Urothelium cell line (cell line): ENCODE measurements around the gene HRAS.
A peak's percentile ranks its signal among the peaks of the same experiment; 100 is the strongest.

Experiments
- DNase-seq: peaks from one replicate; pipeline ENCODE4 v3.0.0; 2011; ENCODE audit warnings: low spot score, mixed read lengths
- FAIRE-seq: peaks from 2 replicates; lab custom pipeline; 2011; peaks lifted over from hg19 to GRCh38; lab: Jason Lieb, UNC

Gene HRAS

DNA sequence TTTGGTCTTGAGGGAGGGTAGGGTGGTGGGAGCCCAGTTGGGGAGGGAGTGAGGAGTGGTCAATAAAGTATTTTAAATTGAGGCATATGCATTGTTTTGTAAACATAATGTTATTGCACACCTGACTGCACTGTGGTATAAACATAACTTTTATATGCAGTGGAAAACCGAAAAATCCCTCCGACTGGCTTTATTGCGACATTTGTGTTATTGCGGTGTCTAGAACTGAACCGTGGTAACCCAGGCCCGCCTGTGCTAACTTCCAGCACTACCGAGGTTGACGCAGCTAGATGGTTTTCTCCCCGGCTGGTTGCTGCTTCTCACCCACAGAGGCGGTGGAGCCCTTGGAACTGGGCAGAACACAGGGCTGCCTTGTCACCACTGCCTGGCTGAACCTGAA is 20.8 kb downstream of the HRAS start:
- no peak for FAIRE-seq

DNA sequence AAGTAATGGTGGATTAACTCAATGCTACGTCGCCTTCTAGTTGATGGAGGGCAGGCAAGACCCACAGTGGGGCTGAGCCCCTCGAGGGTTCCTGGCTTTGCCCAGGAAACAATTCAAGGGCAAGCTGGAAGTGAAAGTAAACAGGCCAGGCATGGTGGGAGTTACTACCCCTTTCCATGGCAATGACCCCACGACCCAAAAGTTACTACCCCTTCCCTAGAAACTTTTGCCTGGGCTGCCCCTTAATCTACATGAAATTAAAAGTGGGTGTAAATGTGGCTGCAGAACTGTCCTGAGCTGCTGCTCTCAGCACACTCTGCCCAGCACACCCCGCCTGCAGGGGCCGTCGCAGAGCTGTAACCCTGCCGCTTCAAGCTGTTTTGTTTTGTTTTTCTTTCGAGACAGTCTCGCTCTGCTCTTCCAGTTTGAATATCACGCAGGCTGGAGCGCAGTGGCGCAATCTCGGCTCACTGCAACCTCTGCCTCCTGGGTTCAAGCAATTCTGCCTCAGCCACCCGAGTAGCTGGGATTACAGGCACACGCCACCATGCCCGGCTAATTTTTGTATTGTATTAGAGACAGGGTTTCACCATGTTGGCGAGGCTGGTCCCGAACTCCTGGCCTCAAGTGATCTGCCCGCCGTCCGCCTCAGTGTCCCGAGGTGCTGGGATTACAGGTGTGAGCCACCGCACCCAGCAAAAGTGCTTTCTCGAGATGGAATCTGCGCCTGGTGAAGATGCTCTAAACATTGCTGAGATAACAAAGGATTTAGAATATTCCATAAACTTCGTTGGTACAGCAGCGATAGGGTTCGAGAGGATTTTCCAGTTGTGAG is 22.4 kb downstream of the HRAS start:
- FAIRE-seq (no peak), DNase-seq (no peak)

More for the DNA sequence above, 20.8 kb downstream of the HRAS start:
- no peak for DNase-seq

DNA sequence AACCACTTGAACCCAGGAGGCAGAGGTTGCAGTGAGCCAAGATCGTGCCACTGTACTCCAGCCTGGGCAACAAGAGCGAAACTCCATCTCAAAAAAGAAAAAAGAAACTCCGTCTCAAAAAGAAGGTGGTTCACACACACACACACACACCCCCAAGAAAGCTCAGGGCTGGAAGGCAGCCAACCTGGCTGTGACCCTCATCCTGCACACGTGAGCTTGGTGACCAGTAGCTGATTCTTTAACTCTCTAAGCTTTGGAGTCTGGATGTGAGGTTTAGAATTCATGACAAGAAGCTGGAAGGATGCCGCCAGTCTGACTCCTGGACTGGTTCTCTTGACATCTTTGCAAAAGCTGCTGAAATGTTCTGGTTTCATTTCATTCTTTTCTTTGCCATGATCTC is 26.4 kb downstream of the HRAS start:
- no peak for FAIRE-seq
- DNase-seq: no peak

DNA sequence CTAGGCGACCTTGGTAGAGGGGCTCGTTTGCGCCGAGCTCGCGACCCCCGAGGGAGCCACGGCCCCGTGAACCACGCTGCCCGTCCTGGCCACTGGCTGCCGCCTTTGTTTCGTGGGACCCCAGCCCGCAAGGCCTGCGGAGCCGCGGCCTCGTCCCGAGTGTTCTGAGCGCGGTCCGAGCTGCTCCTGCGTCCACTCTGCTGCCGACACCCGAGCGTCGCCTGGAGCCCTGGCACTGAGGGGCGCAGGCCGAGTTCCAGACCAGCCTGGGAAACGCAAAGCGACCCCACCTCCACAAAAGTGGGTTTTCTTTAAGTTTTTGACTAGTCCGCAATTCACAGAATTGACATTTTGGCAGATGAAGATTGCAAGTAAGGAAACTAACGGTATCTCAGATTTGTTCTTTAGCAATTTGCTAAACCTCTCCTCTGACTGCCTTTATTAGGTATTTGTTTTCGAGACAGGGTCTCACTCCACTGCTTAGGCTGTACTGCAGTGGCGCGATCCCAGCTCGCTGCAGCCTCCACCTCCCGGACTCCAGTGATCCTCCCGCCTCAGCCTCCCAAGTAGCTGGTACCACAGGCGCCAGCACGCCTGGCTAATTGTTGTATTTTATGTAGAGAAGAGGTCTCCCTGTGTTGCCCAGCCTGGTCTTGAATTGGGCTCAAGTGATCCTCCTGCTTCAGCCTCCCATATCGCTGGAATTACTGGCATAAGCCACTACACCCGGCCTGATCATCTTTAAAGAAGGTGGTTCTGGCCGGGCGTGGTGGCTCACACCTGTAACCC is 27.5 kb downstream of the HRAS start:
- DNase-seq (no peak), FAIRE-seq (no peak)

DNA sequence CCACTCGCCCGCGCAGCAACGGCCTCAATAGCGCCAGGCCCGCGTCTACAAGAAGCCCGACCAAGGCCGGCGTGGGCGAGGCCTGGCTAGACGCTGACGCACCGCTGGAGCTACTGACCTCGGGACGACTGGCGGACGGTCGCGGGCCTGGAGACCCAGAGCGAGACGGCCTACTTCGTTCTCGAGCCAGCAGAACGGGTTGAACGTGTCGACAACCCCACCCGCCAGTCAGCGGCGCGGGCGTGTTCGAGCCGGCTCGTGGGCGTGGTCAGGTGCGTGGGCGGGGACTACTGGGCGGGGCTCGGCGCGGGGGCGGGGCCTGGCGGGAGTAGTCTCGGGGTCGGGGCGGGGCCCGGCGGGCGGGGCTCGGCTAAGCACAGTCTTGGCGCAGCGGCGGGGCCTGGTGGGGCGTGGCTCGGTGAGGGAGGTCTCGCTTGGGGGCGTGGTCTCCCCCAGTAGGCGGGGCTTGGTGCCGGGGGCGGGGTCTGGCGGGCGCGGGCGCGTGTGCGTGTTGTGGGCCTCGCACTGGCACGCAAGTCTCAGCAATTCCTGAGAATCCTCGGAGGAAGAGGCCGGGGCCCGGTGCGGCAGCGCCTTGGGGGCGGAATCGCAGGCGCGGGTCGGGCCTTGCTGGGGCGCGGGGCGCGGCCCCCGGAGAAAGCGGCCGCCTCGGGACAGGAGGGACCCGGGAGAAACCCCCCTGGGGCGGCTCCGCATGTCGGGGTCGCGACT is 28.2 kb downstream of the HRAS start, which contains the start of gene RNH1:
Gene RNH1, minus strand, starts transcription at position 248 of the 732 bp plus-strand sequence. CDS start 5,080 bp downstream, outside the sequence.
- DNase-seq (peak; percentile 97), FAIRE-seq (peak; percentile 72)

DNA sequence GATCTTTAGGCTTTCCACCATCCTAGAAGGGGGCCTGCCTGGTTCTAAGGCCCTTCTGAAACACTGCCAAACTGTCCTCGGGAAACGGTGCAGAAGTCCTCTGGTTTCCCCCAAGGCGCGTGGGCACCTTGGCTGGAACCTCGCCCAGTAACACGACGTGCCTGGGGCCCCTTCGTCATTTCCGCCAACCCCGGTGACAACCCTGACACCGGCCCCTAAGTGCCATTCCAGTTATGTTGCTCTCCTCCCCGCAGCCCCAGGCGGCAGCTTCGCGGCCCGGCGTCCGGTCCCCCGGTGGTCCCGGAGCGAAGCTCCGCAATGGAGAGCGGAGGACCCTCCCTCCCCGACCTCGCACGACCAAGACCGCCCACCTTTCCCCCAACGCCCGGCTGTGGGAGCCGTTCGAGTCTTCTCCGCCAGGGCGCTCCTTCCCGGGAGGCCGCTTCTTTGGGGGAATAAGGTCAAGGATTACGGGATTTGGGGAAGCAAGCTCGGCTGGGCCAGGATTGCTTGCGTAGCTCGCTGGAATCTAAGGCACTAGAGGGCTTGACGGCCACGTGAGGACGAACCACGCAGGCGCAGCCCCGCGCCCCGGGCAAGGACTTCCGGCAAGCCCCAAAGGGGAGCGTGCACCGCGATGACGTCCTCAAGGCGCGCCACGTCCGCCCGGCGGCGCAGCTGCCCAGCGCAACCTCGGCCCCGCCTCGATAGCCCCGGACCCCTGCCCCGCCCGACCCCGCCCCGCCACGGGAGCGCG is 29.0 kb downstream of the HRAS start:
- FAIRE-seq (peak; percentile 98), DNase-seq (peak; percentile 96)

DNA sequence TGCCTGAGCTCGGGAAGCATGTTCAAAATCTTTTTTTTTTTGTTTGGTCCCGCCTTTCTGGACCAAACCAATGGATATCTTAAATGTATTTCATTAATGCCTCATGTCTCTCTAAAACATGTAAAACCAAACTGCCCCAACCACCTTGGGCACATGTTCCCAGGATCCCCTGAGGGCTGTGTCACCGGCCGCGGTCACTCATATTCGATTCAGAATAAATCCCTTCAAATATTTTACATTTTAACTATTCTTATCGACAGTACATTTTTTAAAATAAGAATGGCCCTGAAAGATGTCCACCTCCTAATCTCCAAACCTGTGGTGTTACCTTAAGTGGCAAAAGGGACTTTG is 30.4 kb downstream of the HRAS start:
- FAIRE-seq (no peak), DNase-seq (no peak)

DNA sequence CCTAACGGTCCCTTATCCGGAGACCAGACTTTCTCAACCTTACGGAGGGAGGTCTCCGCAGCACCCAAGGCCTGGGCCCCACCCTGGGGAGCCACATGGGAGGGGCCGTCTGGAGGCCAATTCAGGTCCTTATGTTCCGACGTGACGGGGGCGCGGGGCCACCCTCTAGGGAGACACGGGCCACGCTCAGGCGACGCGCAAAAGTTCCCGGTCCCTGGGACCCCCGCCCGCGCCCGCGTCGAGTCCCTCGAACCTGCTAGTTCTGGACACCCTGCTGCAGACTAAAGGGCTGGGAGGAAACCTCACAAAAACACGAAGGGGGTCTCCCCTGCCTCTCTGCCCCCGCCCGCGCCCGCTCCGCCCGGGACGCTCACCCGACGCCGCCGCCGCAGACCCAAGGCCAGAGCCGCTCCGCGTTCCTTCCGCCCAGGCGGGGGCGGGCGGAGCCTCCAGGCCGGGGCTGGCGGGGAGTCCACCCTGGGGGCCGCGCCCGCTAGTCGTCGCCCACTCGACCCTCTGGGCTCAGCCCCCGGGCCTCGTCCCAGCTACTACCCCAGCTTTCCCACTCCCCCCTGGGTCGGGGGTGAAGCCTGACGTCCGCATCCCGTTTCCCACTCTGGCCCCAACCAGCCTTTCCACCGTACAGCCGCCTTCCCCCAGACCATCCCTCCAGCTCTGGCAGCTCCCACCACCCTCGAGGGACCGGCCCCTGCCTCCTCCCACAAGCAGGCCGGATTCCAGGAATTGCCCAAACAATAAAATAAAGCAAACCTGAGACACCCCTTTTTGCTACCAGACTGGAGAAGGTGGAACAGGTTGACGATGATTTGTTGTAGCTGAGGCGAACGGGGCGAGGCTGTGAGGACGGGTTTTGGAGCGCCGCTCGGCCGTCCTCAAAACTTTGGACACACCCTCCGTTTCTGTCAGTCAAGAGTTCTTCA is 31.1 kb downstream of the HRAS start:
- DNase-seq: no peak
- FAIRE-seq: no peak

DNA sequence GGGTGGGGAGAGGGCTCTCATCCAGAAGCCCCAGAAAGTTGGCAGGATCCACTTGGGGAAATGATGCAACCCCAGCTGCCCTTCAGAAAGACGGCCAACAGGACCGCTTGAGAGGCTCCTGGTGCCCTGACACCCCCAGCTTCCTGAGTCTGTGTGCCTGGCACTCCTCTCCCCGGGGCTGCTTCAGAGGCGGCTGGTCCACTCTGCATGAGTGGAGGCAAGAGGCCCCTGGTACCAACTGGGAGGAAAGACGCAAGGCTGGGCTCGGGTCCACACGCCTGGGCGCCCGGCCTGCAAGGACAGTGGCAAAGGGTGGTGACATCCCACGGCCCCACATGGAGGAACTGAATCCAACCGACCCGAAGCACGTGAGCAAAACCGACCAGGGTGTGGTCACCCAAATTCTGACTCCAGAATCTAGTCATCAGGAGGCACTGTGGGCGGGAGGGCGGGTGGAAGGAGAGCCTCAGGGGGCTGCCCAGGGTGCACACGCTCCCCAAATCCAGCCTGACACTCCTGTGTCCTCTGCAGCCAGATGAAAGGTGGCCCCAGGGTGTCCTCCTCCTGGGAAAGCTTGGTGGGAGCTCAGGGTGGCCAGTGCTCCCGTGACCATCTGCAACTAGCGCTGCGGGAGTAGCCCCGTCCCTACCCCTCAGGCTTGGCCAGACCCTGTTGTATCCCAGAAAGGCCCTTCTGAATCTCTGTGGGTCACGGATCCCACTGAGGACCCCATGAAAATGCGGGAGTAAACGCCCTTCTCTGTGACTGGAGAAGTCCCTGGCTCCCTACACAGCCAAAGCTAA is 32.0 kb downstream of the HRAS start:
- FAIRE-seq (no peak), DNase-seq (no peak)

DNA sequence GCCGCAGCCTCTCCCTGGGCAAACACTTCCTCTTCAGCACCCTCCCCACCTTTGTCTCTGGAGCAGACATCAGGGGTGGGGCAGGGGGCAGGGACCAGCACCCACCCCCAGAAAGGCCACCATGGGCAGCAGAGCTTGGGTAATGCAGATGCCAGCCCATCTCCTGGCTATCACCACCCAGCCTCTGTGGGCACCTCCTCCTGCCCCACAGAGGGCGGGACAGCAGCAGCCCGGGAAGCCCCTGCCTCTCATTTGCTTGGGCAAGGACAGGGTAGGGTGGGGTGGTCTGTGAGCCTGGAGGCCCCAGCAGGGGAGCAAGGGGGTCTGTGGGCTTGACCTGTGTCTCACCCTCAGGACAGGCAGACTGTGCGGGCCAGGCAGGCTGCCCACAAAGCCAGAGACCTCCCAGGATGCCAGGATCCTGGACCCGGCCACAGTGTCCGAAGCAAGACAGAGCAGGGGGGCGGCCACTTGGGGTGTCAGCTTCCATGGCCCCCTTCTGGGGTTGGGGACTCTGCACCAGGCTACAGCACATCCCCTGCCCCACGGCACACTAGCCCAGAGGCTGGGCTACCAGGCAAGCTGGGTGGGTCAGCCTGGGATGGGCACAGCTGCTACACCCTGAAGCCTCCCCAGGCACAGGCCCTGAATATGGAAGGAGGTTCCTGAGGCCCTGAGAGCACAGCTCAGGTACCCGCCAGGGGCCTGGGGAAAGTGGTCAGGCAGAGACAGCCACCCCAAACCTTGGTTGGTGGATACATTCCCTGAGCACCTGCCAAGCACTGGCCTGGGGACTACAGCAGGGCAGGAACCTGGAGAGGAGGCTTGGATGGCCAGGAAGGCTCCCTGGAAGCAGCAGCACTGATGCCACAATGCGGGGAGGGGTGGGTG is 32.8 kb downstream of the HRAS start:
- FAIRE-seq: no peak
- no peak for DNase-seq

DNA sequence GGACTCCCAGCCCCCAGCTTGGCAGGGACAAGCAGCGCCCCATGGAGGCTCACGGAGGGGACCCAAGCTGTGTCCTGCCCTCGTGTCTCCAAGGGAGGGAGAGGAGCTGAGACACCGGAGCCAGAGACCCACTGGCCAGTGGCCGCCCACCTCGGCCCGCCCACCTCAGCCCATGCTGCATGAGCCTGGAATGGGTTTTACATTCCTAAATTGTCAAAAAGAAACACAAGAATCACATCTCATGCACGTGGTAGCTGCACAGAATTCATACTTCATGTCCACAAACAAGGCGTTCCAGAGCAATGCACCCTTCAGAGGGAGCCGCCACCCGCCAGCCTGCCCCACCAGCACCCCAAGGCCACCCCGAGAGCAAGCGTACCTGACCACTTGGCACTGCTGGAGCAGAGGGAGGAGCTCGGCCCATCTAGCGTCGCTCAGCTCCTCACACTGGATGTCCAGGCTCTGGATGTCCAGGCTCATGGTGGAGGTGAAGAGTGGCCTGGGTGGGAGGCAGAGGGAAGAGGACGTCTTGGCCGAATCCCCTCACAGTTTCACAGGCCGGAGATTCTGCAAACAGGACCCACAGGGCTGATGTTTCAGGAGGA is 33.6 kb downstream of the HRAS start:
- no peak for DNase-seq
- FAIRE-seq: no peak

DNA sequence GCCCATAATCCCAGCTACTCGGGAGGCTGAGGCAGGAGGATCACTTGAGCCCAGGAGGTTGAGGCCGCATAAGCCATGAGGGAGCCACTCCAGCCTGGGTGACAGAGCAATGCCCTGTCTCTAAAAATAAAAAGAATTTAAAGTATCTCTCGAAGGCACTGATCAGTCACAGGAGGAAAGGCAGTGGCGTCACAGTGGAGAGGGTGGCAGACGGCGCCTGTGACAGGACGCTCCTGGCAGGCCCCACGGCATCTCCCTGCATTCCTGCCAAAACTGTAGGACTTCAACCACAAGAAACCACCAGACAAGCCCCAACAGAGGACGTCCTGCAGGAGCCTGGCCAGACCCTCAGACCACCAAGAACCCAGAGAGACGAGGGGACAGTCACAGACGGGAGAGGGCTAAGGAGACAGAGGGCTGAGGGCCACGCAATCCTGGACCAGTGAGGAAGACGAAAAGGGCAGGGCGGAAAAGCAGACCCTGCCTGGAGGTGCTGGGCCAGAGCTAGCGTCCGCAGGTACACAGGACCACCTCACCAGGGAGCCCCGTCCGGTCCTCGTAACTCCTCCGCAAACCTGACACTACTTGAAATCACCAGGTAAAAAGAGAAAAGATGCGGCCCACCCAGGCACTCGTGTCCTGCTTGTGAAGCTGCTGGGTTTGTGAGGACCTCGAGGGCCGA is 34.2 kb downstream of the HRAS start:
- DNase-seq (no peak), FAIRE-seq (no peak)

DNA sequence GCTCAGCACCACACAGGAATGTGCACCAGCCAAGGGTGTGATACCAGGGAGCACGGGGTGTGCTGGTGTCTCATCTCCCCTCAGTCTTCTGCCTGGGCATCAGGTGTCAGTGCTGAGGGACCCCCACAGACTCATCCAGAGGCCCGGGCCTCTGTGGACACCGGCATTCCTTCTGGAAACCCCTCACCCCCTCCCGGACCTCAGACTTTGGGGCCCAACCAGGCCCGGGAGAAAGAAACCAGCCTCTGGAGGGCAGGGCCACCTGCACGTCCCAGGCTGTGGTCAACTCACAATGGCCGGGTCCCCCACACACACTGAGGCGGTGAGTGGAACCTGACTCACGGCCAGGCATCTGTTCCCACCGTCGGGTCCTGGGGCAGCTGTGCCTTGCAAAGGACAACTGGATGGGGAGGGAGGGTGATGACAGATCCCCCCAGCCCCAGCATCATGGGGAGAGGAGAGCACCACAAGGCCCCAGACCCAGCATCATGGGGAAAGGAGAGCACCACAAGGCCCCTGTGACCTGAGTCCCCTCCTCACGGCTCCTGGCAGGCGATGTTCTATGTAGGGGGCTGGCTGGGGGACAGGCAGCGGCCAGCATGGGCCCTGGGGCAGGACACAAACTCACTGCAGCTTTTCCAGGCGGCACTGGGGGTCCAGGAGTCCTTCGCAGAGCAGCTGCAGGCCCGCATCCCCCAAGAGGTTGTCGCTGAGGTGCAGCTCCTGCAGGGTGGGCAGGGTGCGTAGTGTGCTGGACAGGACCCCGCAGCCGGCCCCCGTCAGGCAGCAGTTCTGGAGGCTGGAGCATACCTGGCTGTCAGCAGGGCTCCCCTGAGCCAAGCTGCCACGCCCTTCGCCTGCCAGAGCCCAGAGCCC is 35.9 kb downstream of the HRAS start:
- no peak for DNase-seq
- no peak for FAIRE-seq

DNA sequence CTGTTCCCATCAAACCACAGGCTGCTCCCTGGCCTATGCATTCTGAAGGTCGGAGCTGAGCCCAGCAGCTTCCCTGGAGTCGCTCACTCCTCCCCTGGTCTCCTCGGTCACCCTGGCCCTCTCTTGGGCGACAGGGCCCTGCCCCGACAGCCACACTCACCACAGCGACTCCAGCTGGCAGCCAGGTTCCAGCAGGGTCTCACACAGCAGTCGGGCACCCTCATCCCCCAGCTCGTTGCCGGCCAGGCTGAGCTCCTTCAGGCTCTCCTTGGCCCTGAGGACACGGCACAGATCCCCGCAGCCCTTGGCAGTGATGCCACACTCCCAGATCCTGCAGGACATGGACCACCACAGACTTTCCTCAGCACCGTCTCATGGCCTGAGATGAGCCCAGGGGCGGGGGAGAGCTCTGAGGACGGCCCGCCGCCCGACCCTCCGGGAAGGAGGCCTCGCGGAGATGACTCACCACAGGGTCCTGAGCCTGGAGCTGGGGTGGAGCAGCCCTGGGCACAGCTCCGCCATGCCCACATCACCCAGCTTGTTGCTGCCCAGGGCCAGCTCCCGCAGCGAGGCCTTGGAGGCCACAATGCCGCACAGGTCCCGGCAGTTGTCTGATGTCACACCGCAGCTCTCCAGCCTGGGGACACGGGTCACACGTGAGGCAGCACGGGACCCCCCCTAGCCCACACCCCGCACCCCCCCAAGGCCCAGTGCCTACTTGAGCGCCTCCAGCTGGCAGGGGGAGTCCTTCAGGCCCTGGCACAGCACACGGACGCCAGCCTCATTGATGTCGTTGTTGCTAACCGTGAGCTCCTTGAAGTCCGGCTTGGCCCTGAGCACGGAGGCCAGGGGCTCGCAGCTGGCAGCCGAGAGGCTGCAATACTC is 36.8 kb downstream of the HRAS start:
- FAIRE-seq: no peak
- no peak for DNase-seq
